Osteoblast (primary cell): ENCODE measurements around the gene BCL11A. TPM values are rescaled to one million over a fixed set of nuclear protein-coding genes. Genes with fewer than 3 reads are reported as not detected.
A peak's percentile ranks its signal among the peaks of the same experiment; 100 is the strongest.

Experiments used
- DNase-seq: peaks from one replicate; pipeline ENCODE4 v3.0.0; 2011; ENCODE audit warnings: low spot score, mixed read lengths; ENCODE audit not compliant: insufficient read length; ENCODE audit errors: missing footprints
- H2AFZ ChIP-seq: 2 replicates; pipeline ENCODE4 v1.6.0; 2011; ENCODE audit warnings: mild to moderate bottlenecking, low read length
- H3K27ac ChIP-seq: 2 replicates; pipeline ENCODE4 v1.5.1; 2011; ENCODE audit warnings: mild to moderate bottlenecking, low read depth, low read length, moderate library complexity
- H3K27me3 ChIP-seq: 2 replicates; pipeline ENCODE4 v1.6.0; 2012; ENCODE audit warnings: mild to moderate bottlenecking, control low read depth, inconsistent platforms, low read length, moderate library complexity; ENCODE audit not compliant: insufficient read depth
- H3K36me3 ChIP-seq: 2 replicates; pipeline ENCODE4 v1.5.1; 2011; ENCODE audit warnings: mild to moderate bottlenecking, low read length, control low read depth, moderate library complexity; ENCODE audit not compliant: insufficient read depth
- H3K4me1 ChIP-seq: 2 replicates; pipeline ENCODE4 v1.5.1; 2011; ENCODE audit warnings: mild to moderate bottlenecking, low read length, control low read depth, moderate library complexity; ENCODE audit not compliant: insufficient read depth
- H3K4me2 ChIP-seq: 2 replicates; pipeline ENCODE4 v1.6.0; 2011; ENCODE audit warnings: mild to moderate bottlenecking, low read length; ENCODE audit not compliant: insufficient read depth
- H3K4me3 ChIP-seq: fragments of 200-600 bp; sonication (generic); 3 replicates; pipeline ENCODE4 v1.5.1; 2012; ENCODE audit warnings: mild to moderate bottlenecking, low read length, inconsistent platforms; ENCODE audit not compliant: insufficient read depth
- H3K79me2 ChIP-seq: 2 replicates; pipeline ENCODE4 v1.6.0; 2012; ENCODE audit warnings: mild to moderate bottlenecking, low read length, control low read depth, inconsistent platforms; ENCODE audit not compliant: insufficient read depth
- H3K9me3 ChIP-seq: 2 replicates; pipeline ENCODE4 v1.5.1; 2011; ENCODE audit warnings: low read depth, low read length, control low read depth
- H4K20me1 ChIP-seq: 2 replicates; pipeline ENCODE4 v1.6.0; 2012; ENCODE audit warnings: mild to moderate bottlenecking, low read length, control low read depth; ENCODE audit not compliant: insufficient read depth
- CTCF ChIP-seq: IDR thresholded peaks from 2 replicates; pipeline ENCODE4 v1.5.1; 2011; ENCODE audit warnings: mild to moderate bottlenecking, low read depth, low read length, moderate library complexity; ENCODE audit errors: extremely low read depth
- total RNA-seq: library from RNA; depleted of rRNA; stranded (reverse); fragments of >200 nt; gene quantifications from 2 replicates; pipeline ENCODE4 v1.2.3, GENCODE V29; 2012

The BCL11A gene
- total RNA-seq, 1 donor = 1.4 TPM

- peaks cover 7% of the 10 kb centered on the region for H3K4me1 ChIP-seq
- no peaks in the 10 kb centered on the region for H4K20me1 ChIP-seq
- H3K27me3 ChIP-seq = no peaks in the 10 kb centered on the region
- H3K4me3 ChIP-seq = no peak overlapping the region
- no peak overlapping the region for H3K27ac ChIP-seq
- no peaks in the 10 kb centered on the region for H3K9me3 ChIP-seq
- no peak overlapping the region for H3K4me2 ChIP-seq
- no peak for DNase-seq
- no peaks in the 10 kb centered on the region for H3K36me3 ChIP-seq
- TF ChIP-seq CTCF = no peak
- H2AFZ ChIP-seq = no peak overlapping the region
- no peaks in the 10 kb centered on the region for H3K79me2 ChIP-seq
These were observed 67.9 kb downstream of the BCL11A start for GRCh38 chr2:60485550-60485949.

- no peaks in the 10 kb centered on the region for H3K9me3 ChIP-seq
- no peaks in the 10 kb centered on the region for H3K79me2 ChIP-seq
- no peak overlapping the region for H3K4me3 ChIP-seq
- peaks cover 7% of the 10 kb centered on the region for H3K4me1 ChIP-seq
- DNase-seq = no peak
- H3K27ac ChIP-seq = no peak overlapping the region
- no peak overlapping the region for H3K4me2 ChIP-seq
- no peak for TF ChIP-seq CTCF
- H3K27me3 ChIP-seq = no peaks in the 10 kb centered on the region
- no peak overlapping the region for H2AFZ ChIP-seq
- no peaks in the 10 kb centered on the region for H4K20me1 ChIP-seq
- H3K36me3 ChIP-seq = no peaks in the 10 kb centered on the region
These were observed 68.4 kb downstream of the BCL11A start for GRCh38 chr2:60485055-60485454.

GRCh38 chr2:60484133-60484645 is 69.3 kb downstream of the BCL11A start:
- DNase-seq = no peak
- Histone ChIP-seq H3K36me3 (no peaks in the 10 kb centered on the region), H2AFZ (peak overlapping the region; percentile 57), H3K79me2 (no peaks in the 10 kb centered on the region), H4K20me1 (no peaks in the 10 kb centered on the region), H3K4me3 (no peak overlapping the region), H3K27me3 (no peaks in the 10 kb centered on the region), H3K9me3 (no peaks in the 10 kb centered on the region), H3K4me1 (peaks cover 7% of the 10 kb centered on the region), H3K27ac (peak overlapping the region; percentile 61), H3K4me2 (peak overlapping the region; percentile 52)
- TF ChIP-seq CTCF = no peak

- H4K20me1 ChIP-seq = no peaks in the 10 kb centered on the region
- no peak overlapping the region for H2AFZ ChIP-seq
- H3K9me3 ChIP-seq = no peaks in the 10 kb centered on the region
- no peak overlapping the region for H3K4me3 ChIP-seq
- H3K4me1 ChIP-seq = peaks cover 7% of the 10 kb centered on the region
- no peak for TF ChIP-seq CTCF
- no peaks in the 10 kb centered on the region for H3K36me3 ChIP-seq
- peak overlapping the region; percentile 61 for H3K27ac ChIP-seq
- DNase-seq = no peak
- no peaks in the 10 kb centered on the region for H3K79me2 ChIP-seq
- H3K27me3 ChIP-seq = no peaks in the 10 kb centered on the region
- peak overlapping the region; percentile 52 for H3K4me2 ChIP-seq
These were observed 70.1 kb downstream of the BCL11A start for GRCh38 chr2:60483401-60483800.
